Measurements from ENCODE around the gene PDE4D. TPM values are rescaled to one million over a fixed set of nuclear protein-coding genes. Genes with fewer than 3 reads are reported as not detected.

The PDE4D gene
- total and polyA plus RNA-seq, 2 donors (not counting 3 experiments of a cell fraction or from before 2014, with no cell fraction given), result 34.5 to 51.2 TPM

DNA sequence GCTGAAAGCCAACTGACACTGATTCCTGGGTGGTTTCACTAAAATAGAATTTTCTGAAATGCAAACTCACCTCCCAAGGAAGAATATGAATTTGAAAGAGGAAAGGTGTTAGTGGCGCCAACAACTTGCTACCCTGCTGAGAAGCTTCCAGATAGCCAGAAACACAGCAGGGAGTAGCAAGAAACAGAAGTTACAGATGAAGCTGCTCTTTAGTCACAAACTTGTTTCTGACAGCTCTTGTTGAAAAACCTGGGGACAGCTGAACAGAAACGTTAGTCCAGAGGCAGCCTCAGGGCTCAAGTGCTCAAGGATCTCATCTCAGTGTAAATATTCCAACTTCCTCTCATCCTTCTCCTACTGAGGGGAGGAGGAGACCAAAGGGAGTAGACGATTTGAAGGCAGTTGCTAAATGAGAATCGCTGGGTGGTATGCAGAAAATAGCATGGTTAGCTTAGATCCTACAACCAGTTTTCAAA is 184.1 kb downstream of the PDE4D start:
- Histone ChIP-seq H3K4me3 (replicated peaks in 1 of 3; ENCODE audit: insufficient read depth in 1 of 3, low read depth in 1 of 3, low read length in 3 of 3) (no peak overlapping the region), H4K20me1 (replicated peaks; ENCODE audit: control insufficient read depth, extremely low read depth, insufficient read depth, low read length) (no peaks in the 10 kb centered on the region), H3K27me3 (ENCODE audit: control insufficient read depth in 2 of 2, insufficient read depth in 2 of 2, low read length in 2 of 2) (no peaks in the 10 kb centered on the region), H3K4me1 (ENCODE audit: control insufficient read depth, extremely low read depth, insufficient read depth, low read length) (peaks cover 6% of the 10 kb centered on the region), H3K79me2 (ENCODE audit: control insufficient read depth, insufficient read depth, low read length) (no peaks in the 10 kb centered on the region), H2AFZ (ENCODE audit: low read depth, low read length) (no peak overlapping the region), H3K4me2 (ENCODE audit: insufficient read depth, low read length) (no peak overlapping the region), H3K9me1 (replicated peaks; ENCODE audit: control insufficient read depth, extremely low read depth, insufficient read depth, low read length) (no peaks in the 10 kb centered on the region), H3K27ac (ENCODE audit: insufficient read depth, low read depth, low read length) (no peak overlapping the region), H3K9me3 (replicated peaks; ENCODE audit: control insufficient read depth, insufficient read depth, low read length) (no peaks in the 10 kb centered on the region), H3K9ac (replicated peaks; ENCODE audit: extremely low read depth, insufficient read depth, low read length) (no peak overlapping the region), H3K36me3 (ENCODE audit: control insufficient read depth in 2 of 2, extremely low read depth in 1 of 2, insufficient read depth in 2 of 2, low read length in 2 of 2) (no peaks in the 10 kb centered on the region)
- BruUV-seq (replicated peaks), result no TSS peak
- dilution Hi-C loops (cut with MboI; ENCODE audit: extremely low pct_ligation_motif_present, low sequenced_read_pairs) (no loop called here), intact Hi-C loops (cut with micrococcal nuclease) (no loop called here)
- ChIA-PET POLR2A (no interaction called here), CTCF (interaction anchor here (1.0 to 2.7 kb wide), 12 partner anchors 10 to 521 kb away, joined by 3 to 12 read pairs (median 5); no protein-coding TSS in a partner anchor)
- no peak for DNase-seq (ENCODE audit: low read depth, low spot score)
- FAIRE-seq, result no peak
- TF ChIP-seq MYC (IDR thresholded peaks at IDR 0.05; ENCODE audit: low read depth, low read length) (no peak), POLR2AphosphoS5 (IDR thresholded peaks at IDR 0.05; ENCODE audit: insufficient read depth, low read depth, low read length) (no peak), GATA2 (IDR thresholded peaks at IDR 0.05; ENCODE audit: insufficient read depth, insufficient read length, low read depth, low read length) (no peak), JUN (IDR thresholded peaks at IDR 0.05; ENCODE audit: borderline replicate concordance, insufficient read depth, insufficient read length, low read depth) (no peak), EZH2 (IDR thresholded peaks at IDR 0.05; ENCODE audit: borderline replicate concordance, low read depth, low read length, severe bottlenecking) (no peak), POLR2A (IDR thresholded peaks at IDR 0.05; ENCODE audit: low read depth, low read length) (no peak), CTCF (IDR thresholded peaks at IDR 0.05; ENCODE audit: extremely low read depth in 1 of 2, insufficient read depth in 1 of 2, low read depth in 1 of 2, low read length in 2 of 2) (no peak), FOS (IDR thresholded peaks at IDR 0.05; ENCODE audit: borderline replicate concordance, insufficient read depth, low read length) (no peak)
- TF ChIP-seq, protein P1, sequence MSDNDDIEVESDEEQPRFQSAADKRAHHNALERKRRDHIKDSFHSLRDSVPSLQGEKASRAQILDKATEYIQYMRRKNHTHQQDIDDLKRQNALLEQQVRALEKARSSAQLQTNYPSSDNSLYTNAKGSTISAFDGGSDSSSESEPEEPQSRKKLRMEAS (IDR thresholded peaks at IDR 0.05; ENCODE audit: insufficient read depth, insufficient read length), result no peak

Measured in endothelial cell of umbilical vein (primary cell).